Measurements from ENCODE around the gene PRRC2B. TPM values are rescaled to one million over a fixed set of nuclear protein-coding genes. Genes with fewer than 3 reads are reported as not detected.
A peak's percentile ranks its signal among the peaks of the same experiment; 100 is the strongest.
"Not testable (repeated sequence)": the region's sequence is repeated elsewhere in the genome, so short reads cannot be mapped to it uniquely, and the experiment has no call there.

PRRC2B gene
- total RNA-seq, 1 experiment from 2014 or later, result 41.1 TPM

DNA sequence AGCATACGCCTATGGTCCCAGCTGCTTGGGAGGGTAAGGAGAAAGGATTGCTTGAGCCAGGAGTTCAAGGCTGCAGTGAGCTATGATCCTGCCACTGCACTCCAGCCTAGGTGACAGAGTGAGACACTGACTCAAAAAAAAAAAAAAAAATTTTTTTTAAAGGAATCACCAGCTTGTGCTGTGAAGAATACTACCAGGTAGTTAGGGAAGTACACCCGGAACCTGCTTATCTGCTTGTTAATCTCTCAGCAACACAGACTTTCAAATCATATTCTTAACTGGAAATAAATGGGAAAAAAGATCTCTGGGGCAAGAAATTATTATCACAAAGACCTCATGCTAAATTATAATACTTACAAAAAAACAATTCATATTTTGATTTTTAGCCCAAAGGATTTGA is 26.4 kb upstream of the PRRC2B start:
- DNase-seq (ENCODE audit: low read depth in 1 of 2, low spot score in 2 of 2), result no peak

GRCh38 chr9:131370638-131371037 is 23.2 kb upstream of the PRRC2B start:
- Histone ChIP-seq H3K27ac (no peak overlapping the region), H3K27me3 (replicated peaks) (no peaks in the 10 kb centered on the region), H3K4me3 (no peak overlapping the region), H3K4me1 (replicated peaks) (peaks cover 15% of the 10 kb centered on the region), H3K9me3 (replicated peaks) (no peaks in the 10 kb centered on the region), H3K36me3 (no peaks in the 10 kb centered on the region)
- DNase-seq (ENCODE audit: low read depth in 1 of 2, low spot score in 2 of 2), result no peak

More for the DNA sequence above, 26.4 kb upstream of the PRRC2B start:
- H3K9me3 ChIP-seq (replicated peaks), result no peaks in the 10 kb centered on the region
- H3K4me1 ChIP-seq (replicated peaks), result peaks cover 10% of the 10 kb centered on the region
- no peaks in the 10 kb centered on the region for H3K36me3 ChIP-seq
- no peak overlapping the region for H3K4me3 ChIP-seq
- H3K27ac ChIP-seq, result no peak overlapping the region
- no peaks in the 10 kb centered on the region for H3K27me3 ChIP-seq (replicated peaks)

GRCh38 chr9:131372599-131372973 is 21.3 kb upstream of the PRRC2B start:
- not testable (repeated sequence) for H3K27me3 ChIP-seq (replicated peaks); H3K4me1 ChIP-seq (replicated peaks); H3K36me3 ChIP-seq; DNase-seq (ENCODE audit: low read depth in 1 of 2, low spot score in 2 of 2); H3K27ac ChIP-seq; H3K9me3 ChIP-seq (replicated peaks)
- H3K4me3 ChIP-seq, result peak overlapping the region; percentile 55

DNA sequence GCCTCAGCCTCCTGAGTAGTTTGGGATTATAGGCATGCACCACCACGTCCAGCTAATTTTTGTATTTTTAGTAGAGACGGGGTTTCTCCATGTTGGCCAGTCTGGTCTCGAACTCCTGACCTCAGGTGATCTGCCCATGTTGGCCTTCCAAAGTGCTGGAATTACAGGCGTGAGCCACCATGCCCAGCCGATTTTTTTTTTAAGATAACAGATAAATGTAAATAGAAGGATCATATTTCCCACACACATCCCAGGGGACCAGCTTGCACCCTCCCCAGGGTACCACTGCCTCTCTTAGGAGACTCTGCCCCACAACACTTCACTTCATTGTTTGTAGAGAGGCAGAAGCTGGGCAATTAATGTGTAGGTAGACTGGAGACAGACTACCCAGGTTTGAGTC is 19.2 kb upstream of the PRRC2B start:
- not testable (repeated sequence) for H3K4me3 ChIP-seq; H3K36me3 ChIP-seq; H3K27me3 ChIP-seq (replicated peaks); DNase-seq (ENCODE audit: low read depth in 1 of 2, low spot score in 2 of 2); H3K9me3 ChIP-seq (replicated peaks); H3K27ac ChIP-seq; H3K4me1 ChIP-seq (replicated peaks)

- Histone ChIP-seq H3K36me3 (no peaks in the 10 kb centered on the region), H3K27ac (no peak overlapping the region), H3K4me1 (replicated peaks) (no peaks in the 10 kb centered on the region; the same call in 1 of the 2 replicates), H3K27me3 (replicated peaks) (no peaks in the 10 kb centered on the region), H3K4me3 (no peak overlapping the region), H3K9me3 (replicated peaks) (no peaks in the 10 kb centered on the region)
- no peak for DNase-seq (ENCODE audit: low read depth in 1 of 2, low spot score in 2 of 2)
Measured at GRCh38 chr9:131379056-131379455, 14.8 kb upstream of the PRRC2B start.

- no peaks in the 10 kb centered on the region for H3K9me3 ChIP-seq (replicated peaks)
- DNase-seq (ENCODE audit: low read depth in 1 of 2, low spot score in 2 of 2), result no peak
- H3K4me3 ChIP-seq, result no peak overlapping the region
- no peaks in the 10 kb centered on the region for H3K4me1 ChIP-seq (replicated peaks)
- H3K27ac ChIP-seq, result no peak overlapping the region
- H3K27me3 ChIP-seq (replicated peaks), result no peaks in the 10 kb centered on the region
- no peaks in the 10 kb centered on the region for H3K36me3 ChIP-seq
Measured at GRCh38 chr9:131382850-131383729, 10.8 kb upstream of the PRRC2B start.

DNA sequence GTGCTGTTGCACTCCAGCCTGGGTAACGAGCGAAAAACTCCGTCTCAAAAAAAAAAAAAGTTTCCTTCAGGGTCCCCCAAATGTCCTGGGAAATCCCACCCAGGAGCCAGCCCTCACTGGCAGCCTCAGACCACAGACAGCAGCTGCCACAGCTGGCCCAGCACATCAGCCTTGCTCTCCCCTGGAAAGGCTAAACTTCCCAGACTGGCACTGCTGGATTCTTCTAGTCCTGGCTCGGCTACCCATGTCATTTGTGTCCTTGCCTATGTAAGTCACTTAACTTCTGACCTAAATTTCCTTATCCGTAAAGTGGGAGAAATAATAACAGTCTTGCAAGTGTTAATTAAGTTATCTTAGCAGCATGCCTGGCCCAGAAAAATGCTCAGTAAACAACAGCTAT is 8.6 kb upstream of the PRRC2B start:
- Histone ChIP-seq H3K36me3 (no peaks in the 10 kb centered on the region), H3K4me1 (replicated peaks) (no peaks in the 10 kb centered on the region), H3K27me3 (replicated peaks) (no peaks in the 10 kb centered on the region), H3K9me3 (replicated peaks) (no peaks in the 10 kb centered on the region), H3K4me3 (no peak overlapping the region), H3K27ac (no peak overlapping the region)
- no peak for DNase-seq (ENCODE audit: low read depth in 1 of 2, low spot score in 2 of 2)

DNA sequence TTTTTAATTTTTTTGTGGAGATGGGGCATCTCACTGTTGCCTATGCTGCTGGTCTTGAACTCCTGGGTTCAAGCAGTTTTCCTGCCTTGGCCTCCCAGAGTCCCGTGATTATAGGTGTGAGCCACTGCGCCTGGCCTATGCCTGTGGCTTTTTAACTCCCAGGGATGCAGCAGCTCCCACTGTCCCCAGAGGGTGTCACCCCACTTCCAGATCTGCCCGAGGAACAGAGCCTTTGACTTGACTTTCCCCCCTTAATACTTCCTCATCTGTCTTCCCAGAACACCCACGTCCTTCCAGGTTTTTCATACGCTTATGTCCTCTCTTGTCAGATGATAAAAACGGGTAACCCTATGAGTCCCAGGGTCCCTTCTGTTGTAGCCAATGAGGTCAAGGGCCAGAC is 7.6 kb upstream of the PRRC2B start:
- H3K27me3 ChIP-seq (replicated peaks), result no peaks in the 10 kb centered on the region
- no peaks in the 10 kb centered on the region for H3K36me3 ChIP-seq
- H3K9me3 ChIP-seq (replicated peaks), result no peaks in the 10 kb centered on the region
- DNase-seq (ENCODE audit: low read depth in 1 of 2, low spot score in 2 of 2), result no peak
- H3K4me1 ChIP-seq (replicated peaks), result no peaks in the 10 kb centered on the region
- no peak overlapping the region for H3K4me3 ChIP-seq
- no peak overlapping the region for H3K27ac ChIP-seq

DNA sequence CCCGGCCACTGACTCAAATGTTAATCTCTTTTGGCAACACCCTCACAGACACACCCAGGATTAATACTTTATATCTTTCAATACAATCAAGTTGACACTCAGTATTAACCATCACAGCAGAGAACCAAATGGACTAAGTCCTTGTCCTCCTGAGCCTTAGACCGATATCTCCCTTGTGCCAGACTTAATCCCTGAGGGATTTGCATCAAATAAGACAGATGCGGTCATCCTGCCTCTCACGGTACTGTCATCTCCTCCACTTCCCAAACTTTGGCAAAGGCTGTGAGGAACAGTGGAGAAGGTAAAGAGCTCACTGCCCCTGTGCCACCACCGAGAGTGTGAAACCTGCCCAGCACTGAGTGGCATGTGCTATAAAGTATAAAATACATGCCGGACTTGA is 6.5 kb upstream of the PRRC2B start:
- no peak for DNase-seq (ENCODE audit: low read depth in 1 of 2, low spot score in 2 of 2)

GRCh38 chr9:131391020-131391419 is 2.9 kb upstream of the PRRC2B start:
- Histone ChIP-seq H3K36me3 (peaks cover 6% of the 10 kb centered on the region), H3K27ac (no peak overlapping the region), H3K9me3 (replicated peaks) (no peaks in the 10 kb centered on the region), H3K4me1 (replicated peaks) (peaks cover 13% of the 10 kb centered on the region), H3K4me3 (no peak overlapping the region), H3K27me3 (replicated peaks) (no peaks in the 10 kb centered on the region)
- no peak for DNase-seq (ENCODE audit: low read depth in 1 of 2, low spot score in 2 of 2)

More for the DNA sequence above, 6.5 kb upstream of the PRRC2B start:
- Histone ChIP-seq H3K36me3 (no peaks in the 10 kb centered on the region), H3K27ac (no peak overlapping the region), H3K4me3 (no peak overlapping the region), H3K27me3 (replicated peaks) (no peaks in the 10 kb centered on the region), H3K9me3 (replicated peaks) (no peaks in the 10 kb centered on the region), H3K4me1 (replicated peaks) (no peaks in the 10 kb centered on the region)

DNA sequence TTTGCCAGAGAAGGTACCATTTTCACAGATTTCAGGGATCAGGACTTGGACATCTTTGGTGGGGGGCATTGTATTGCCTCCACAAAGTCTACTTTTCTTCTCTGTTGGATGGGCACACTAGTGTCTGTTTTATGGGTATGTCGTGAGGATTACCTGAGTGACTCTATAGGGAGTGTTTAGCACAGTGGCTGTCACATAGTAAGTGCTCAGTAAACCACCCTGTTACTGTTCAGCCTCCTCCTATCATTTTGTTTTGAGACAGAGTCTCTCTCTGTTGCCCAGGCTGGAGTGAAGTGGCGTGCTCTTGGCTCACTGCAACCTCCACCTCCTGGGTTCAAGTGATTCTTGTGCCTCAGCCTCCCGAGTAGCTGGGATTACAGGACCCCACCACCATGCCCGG is 2.4 kb upstream of the PRRC2B start:
- no peak for DNase-seq (ENCODE audit: low read depth in 1 of 2, low spot score in 2 of 2)
- peaks cover 17% of the 10 kb centered on the region for H3K4me1 ChIP-seq (replicated peaks)
- no peaks in the 10 kb centered on the region for H3K9me3 ChIP-seq (replicated peaks)

GRCh38 chr9:131394464-131395156 is 724 bp downstream of the PRRC2B start:
- Histone ChIP-seq H3K27ac (peak overlapping the region; percentile 95), H3K4me3 (peak overlapping the region; percentile 97), H3K9me3 (replicated peaks) (no peaks in the 10 kb centered on the region), H3K4me1 (replicated peaks) (peaks cover 37% of the 10 kb centered on the region), H3K27me3 (replicated peaks) (no peaks in the 10 kb centered on the region), H3K36me3 (peaks cover 25% of the 10 kb centered on the region)
- DNase-seq (ENCODE audit: low read depth in 1 of 2, low spot score in 2 of 2), result peak; percentile 51 to 54

More for the DNA sequence above, 2.4 kb upstream of the PRRC2B start:
- peaks cover 6% of the 10 kb centered on the region for H3K36me3 ChIP-seq
- H3K27me3 ChIP-seq (replicated peaks), result no peaks in the 10 kb centered on the region
- no peak overlapping the region for H3K27ac ChIP-seq
- H3K4me3 ChIP-seq, result no peak overlapping the region

GRCh38 chr9:131395157-131396098 is 1.5 kb downstream of the PRRC2B start:
- no peaks in the 10 kb centered on the region for H3K27me3 ChIP-seq (replicated peaks)
- H3K4me1 ChIP-seq (replicated peaks), result peaks cover 37% of the 10 kb centered on the region
- peaks cover 25% of the 10 kb centered on the region for H3K36me3 ChIP-seq
- no peaks in the 10 kb centered on the region for H3K9me3 ChIP-seq (replicated peaks)
- DNase-seq (ENCODE audit: low read depth in 1 of 2, low spot score in 2 of 2), result no peak
- H3K4me3 ChIP-seq, result peak overlapping the region; percentile 97
- peak overlapping the region; percentile 95; the same call in 1 of the 2 replicates for H3K27ac ChIP-seq
